Measurements from ENCODE around the gene TMEM179B. TPM values are rescaled to one million over a fixed set of nuclear protein-coding genes. Genes with fewer than 3 reads are reported as not detected.
A peak's percentile ranks its signal among the peaks of the same experiment; 100 is the strongest.

Gene TMEM179B
- total RNA-seq, 1 experiment from 2014 or later, result 51.6 TPM

DNA sequence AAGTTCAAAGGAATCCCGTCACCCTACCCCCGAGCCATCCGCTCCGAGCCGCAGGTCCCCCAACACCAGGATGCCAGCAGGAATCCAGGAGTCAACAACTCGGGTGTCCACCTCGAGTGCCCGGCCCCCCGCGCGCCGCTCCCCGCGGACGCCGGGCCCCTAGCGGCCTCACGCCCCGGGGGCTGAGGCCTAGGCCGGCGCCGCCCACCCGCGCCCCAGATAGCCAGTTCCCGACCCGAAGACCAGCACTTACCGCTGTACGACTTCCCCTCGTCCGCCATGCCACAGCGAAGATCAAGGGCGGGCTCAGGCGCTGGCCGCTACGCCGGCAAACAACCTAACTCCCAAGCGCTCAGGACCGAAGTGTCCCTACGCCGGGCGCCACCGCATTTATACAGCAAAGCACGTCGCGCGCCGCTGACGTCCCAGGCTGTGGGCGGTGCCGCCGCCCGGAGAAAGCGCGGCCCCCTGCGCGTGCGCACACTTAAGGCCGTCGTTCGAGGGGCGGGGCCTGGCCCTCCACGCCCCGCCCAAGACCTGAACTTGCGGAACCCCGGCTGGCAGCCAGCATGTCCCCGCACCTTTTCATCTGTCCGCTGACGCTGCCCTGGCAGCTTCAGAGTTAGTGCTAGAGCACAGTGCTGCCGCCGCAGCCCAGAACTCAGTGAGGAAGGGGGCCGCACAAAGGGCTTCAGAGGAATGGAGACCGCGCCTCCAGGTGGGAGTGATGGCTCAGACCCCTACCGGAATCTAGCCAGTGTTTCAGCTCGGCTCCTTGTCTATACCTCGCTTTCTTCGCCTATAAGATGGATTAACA lies 18.1 kb downstream of the TMEM179B start, which contains the start of gene NXF1:
Gene NXF1 (minus strand): TSS at position 365 of the 817 bp plus-strand sequence. CDS start 84 bp downstream, at position 281.
- BruUV-seq (replicated peaks), result no TSS peak
- TF ChIP-seq POLR2AphosphoS5 (IDR thresholded peaks at IDR 0.05; ENCODE audit: low read depth, low read length) (peak; percentile 100), EGR1 (IDR thresholded peaks at IDR 0.05; ENCODE audit: low read depth) (peak; percentile 61), ZNF274 (IDR thresholded peaks at IDR 0.05; ENCODE audit: low read depth, low read length) (no peak), YY1 (IDR thresholded peaks at IDR 0.05; ENCODE audit: extremely low read depth, insufficient replicate concordance, low read depth, low read length) (peak; percentile 84), SRF (IDR thresholded peaks at IDR 0.05; ENCODE audit: low read depth) (peak; percentile 79; the same call in 1 of the 2 replicates), EZH2 (IDR thresholded peaks at IDR 0.05) (no peak), EZH2phosphoT487 (IDR thresholded peaks at IDR 0.05; ENCODE audit: borderline replicate concordance) (no peak), ZFX (IDR thresholded peaks at IDR 0.05) (peak; percentile 93), RAD21 (IDR thresholded peaks at IDR 0.05; ENCODE audit: low read depth) (no peak), SIN3A (IDR thresholded peaks at IDR 0.05; ENCODE audit: low read depth) (peak; percentile 99), SP1 (IDR thresholded peaks at IDR 0.05; ENCODE audit: low read depth) (peak; percentile 89), CBX3 (IDR thresholded peaks at IDR 0.05; ENCODE audit: low read depth) (no peak), POLR2A (IDR thresholded peaks at IDR 0.05; ENCODE audit: borderline replicate concordance, extremely low read depth, insufficient read depth, insufficient read length) (peak; percentile 99), JUND (IDR thresholded peaks at IDR 0.05) (peak; percentile 14; the same call in 1 of the 2 replicates)
- TF ChIP-seq, protein P1, sequence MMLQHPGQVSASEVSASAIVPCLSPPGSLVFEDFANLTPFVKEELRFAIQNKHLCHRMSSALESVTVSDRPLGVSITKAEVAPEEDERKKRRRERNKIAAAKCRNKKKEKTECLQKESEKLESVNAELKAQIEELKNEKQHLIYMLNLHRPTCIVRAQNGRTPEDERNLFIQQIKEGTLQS (IDR thresholded peaks at IDR 0.05), result no peak
- TF ChIP-seq, protein P2, sequence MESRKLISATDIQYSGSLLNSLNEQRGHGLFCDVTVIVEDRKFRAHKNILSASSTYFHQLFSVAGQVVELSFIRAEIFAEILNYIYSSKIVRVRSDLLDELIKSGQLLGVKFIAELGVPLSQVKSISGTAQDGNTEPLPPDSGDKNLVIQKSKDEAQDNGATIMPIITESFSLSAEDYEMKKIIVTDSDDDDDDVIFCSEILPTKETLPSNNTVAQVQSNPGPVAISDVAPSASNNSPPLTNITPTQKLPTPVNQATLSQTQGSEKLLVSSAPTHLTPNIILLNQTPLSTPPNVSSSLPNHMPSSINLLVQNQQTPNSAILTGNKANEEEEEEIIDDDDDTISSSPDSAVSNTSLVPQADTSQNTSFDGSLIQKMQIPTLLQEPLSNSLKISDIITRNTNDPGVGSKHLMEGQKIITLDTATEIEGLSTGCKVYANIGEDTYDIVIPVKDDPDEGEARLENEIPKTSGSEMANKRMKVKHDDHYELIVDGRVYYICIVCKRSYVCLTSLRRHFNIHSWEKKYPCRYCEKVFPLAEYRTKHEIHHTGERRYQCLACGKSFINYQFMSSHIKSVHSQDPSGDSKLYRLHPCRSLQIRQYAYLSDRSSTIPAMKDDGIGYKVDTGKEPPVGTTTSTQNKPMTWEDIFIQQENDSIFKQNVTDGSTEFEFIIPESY (IDR thresholded peaks at IDR 0.05; ENCODE audit: extremely low read depth, insufficient replicate concordance, low read length), result peak; percentile 72
- TF ChIP-seq, protein P3, sequence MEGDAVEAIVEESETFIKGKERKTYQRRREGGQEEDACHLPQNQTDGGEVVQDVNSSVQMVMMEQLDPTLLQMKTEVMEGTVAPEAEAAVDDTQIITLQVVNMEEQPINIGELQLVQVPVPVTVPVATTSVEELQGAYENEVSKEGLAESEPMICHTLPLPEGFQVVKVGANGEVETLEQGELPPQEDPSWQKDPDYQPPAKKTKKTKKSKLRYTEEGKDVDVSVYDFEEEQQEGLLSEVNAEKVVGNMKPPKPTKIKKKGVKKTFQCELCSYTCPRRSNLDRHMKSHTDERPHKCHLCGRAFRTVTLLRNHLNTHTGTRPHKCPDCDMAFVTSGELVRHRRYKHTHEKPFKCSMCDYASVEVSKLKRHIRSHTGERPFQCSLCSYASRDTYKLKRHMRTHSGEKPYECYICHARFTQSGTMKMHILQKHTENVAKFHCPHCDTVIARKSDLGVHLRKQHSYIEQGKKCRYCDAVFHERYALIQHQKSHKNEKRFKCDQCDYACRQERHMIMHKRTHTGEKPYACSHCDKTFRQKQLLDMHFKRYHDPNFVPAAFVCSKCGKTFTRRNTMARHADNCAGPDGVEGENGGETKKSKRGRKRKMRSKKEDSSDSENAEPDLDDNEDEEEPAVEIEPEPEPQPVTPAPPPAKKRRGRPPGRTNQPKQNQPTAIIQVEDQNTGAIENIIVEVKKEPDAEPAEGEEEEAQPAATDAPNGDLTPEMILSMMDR (IDR thresholded peaks at IDR 0.05 in 2 of 3, conservative IDR thresholded peaks at IDR 0.05 in 1 of 3; ENCODE audit: borderline replicate concordance in 1 of 3, insufficient read depth in 1 of 3, low read depth in 2 of 3, low read length in 2 of 3), result no peak
- TF ChIP-seq, protein P4, sequence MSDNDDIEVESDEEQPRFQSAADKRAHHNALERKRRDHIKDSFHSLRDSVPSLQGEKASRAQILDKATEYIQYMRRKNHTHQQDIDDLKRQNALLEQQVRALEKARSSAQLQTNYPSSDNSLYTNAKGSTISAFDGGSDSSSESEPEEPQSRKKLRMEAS (IDR thresholded peaks at IDR 0.05), result peak; percentile 32; the same call in 1 of the 2 replicates

More for the DNA sequence above, 18.1 kb downstream of the TMEM179B start, which contains the start of gene NXF1:
- CTCF ChIA-PET, result interaction anchor here (0.6 kb wide), 1 partner anchor 57 kb away, joined by 3 read pairs; no protein-coding TSS in a partner anchor
- Histone ChIP-seq H3K27ac (ENCODE audit: low read depth, low read length) (peak within 1 kb of the TSS; percentile 85), H3K4me2 (ENCODE audit: low read length) (peak within 1 kb of the TSS; percentile 86), H2AFZ (ENCODE audit: low read depth, low read length, poor library complexity, severe bottlenecking) (peak within 1 kb of the TSS; percentile 64), H3K4me3 (replicated peaks in 1 of 2; ENCODE audit: low read depth in 1 of 2, low read length in 2 of 2) (peak within 1 kb of the TSS; percentile 68 to 79), H4K20me1 (ENCODE audit: insufficient read depth) (no peaks in the 10 kb centered on the region), H3K4me1 (ENCODE audit: control insufficient read depth in 1 of 2, insufficient read depth in 2 of 2, low read length in 2 of 2) (peaks cover 0 to 21% of the 10 kb centered on the region in 2 experiments; a peak in 3 of 4 replicates), H3K27me3 (ENCODE audit: insufficient read depth, low read length) (no peaks in the 10 kb centered on the region), H3K36me3 (ENCODE audit: control insufficient read depth in 1 of 2, insufficient read depth in 2 of 2, low read length in 2 of 2) (peaks cover 21 to 23% of the 10 kb centered on the region in 2 experiments), H3K79me2 (ENCODE audit: insufficient read depth, low read length) (peaks cover 38% of the 10 kb centered on the region), H3K9ac (ENCODE audit: low read length) (peak within 1 kb of the TSS; percentile 89), H3K9me3 (ENCODE audit: control insufficient read depth in 1 of 2, insufficient read depth in 1 of 2, low read depth in 1 of 2, low read length in 2 of 2) (no peaks in the 10 kb centered on the region), H3K9me2 (ENCODE audit: insufficient read depth) (no peaks in the 10 kb centered on the region)
- RAD21 ChIA-PET (ENCODE audit: low non-redundant PET in 1 of 2, low total read pairs in 2 of 2, uncharacterized antibody in 2 of 2, unreplicated experiment in 2 of 2), result no interaction called here
- ATAC-seq (peak; percentile 91), DNase-seq (ENCODE audit: low read depth, low spot score) (peak; percentile 90)
- intact Hi-C loops (cut with micrococcal nuclease), result no loop called here
- POLR2A ChIA-PET, result interaction anchor here (0.6 to 2.2 kb wide), 11 partner anchors 8 to 213 kb away, joined by 3 to 26 read pairs (median 5); partner anchors contain the start of genes STX5, TEX54, TMEM179B and WDR74
